ACC112 (cell line): ENCODE data around the gene PTPRM.

Source experiments
- H2AFZ ChIP-seq: fragments of 200-600 bp; sonication (generic); one replicate; pipeline ENCODE4 v1.6.0; 2017; ENCODE audit warnings: antibody characterized with exemption, low read length; ENCODE audit not compliant: unreplicated experiment
- H3K27ac ChIP-seq: fragments of 200-600 bp; sonication (generic); 2 replicates; pipeline ENCODE4 v1.5.1; 2014; ENCODE audit warnings: low read depth, mild to moderate bottlenecking, antibody characterized with exemption, low read length, moderate library complexity
- H3K27me3 ChIP-seq: fragments of 200-600 bp; sonication (generic); 2 replicates; pipeline ENCODE4 v1.6.1; 2014; ENCODE audit warnings: mild to moderate bottlenecking, antibody characterized with exemption, low read length, moderate library complexity, mixed read lengths; ENCODE audit not compliant: insufficient read depth
- H3K36me3 ChIP-seq: fragments of 200-600 bp; sonication (generic); 2 replicates; pipeline ENCODE4 v1.6.1; 2016; ENCODE audit warnings: mild to moderate bottlenecking, antibody characterized with exemption, low read length, moderate library complexity, mixed read lengths; ENCODE audit not compliant: insufficient read depth
- H3K4me1 ChIP-seq: fragments of 200-600 bp; sonication (generic); one replicate; pipeline ENCODE4 v1.6.1; 2016; ENCODE audit warnings: low read length, mixed read lengths; ENCODE audit not compliant: insufficient read depth, unreplicated experiment, control insufficient read depth
- H3K4me3 ChIP-seq: fragments of 200-600 bp; sonication (generic); 2 replicates; pipeline ENCODE4 v1.5.1; 2014; ENCODE audit warnings: mild to moderate bottlenecking, low read depth, low read length
- H3K79me2 ChIP-seq: fragments of 200-600 bp; sonication (generic); one replicate; pipeline ENCODE4 v1.6.0; 2016; ENCODE audit warnings: low read length; ENCODE audit not compliant: control insufficient read depth, unreplicated experiment, insufficient read depth

PTPRM gene

DNA sequence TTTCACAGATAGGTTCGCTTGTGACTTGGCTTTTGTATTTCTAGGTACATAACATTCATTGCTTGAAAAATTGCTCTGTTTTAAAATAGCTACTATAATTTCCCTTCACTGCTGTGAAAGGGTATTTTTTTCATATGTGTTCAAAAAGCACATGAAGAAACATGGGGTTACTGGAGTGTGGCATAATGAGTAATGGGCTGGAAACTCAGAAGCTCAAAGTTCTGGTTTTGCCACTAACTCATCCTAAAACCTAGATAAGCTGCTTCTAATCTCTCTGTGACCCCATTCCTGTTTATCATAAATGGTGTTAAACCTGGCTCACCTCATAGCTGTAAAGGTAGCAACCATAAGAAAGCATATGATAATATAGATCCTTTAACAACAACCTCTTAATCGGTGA is 319.3 kb downstream of the PTPRM start:
- H3K36me3 ChIP-seq = no peaks in the 10 kb centered on the region
- no peaks in the 10 kb centered on the region for H3K79me2 ChIP-seq
- H3K4me3 ChIP-seq = no peak overlapping the region
- no peaks in the 10 kb centered on the region for H3K4me1 ChIP-seq
- no peak overlapping the region for H2AFZ ChIP-seq
- H3K27ac ChIP-seq = no peak overlapping the region
- no peaks in the 10 kb centered on the region for H3K27me3 ChIP-seq

DNA sequence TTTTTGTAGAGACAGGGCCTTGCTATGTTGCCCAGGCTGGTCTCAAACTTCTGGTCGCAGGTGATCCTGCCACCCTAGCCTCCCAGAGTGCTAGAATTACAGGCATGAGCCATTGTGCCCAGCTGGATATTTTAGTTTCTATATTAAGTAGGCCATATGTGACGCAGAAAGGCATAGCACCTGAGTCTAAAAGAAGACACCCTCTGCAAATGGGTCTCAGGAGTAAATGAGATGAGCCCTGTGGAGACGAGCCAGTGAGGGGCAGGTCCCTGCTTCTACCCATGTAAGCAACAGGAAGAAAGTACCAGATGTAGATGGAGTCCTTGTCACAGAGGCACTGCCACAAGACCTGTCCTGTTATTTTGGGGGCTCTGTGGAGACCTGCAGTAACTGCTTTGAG is 322.4 kb downstream of the PTPRM start:
- H3K27ac ChIP-seq = no peak overlapping the region
- H3K36me3 ChIP-seq = no peaks in the 10 kb centered on the region; the same call in 1 of the 2 replicates
- H3K4me1 ChIP-seq = no peaks in the 10 kb centered on the region
- H3K4me3 ChIP-seq = no peak overlapping the region
- H2AFZ ChIP-seq = no peak overlapping the region
- H3K79me2 ChIP-seq = no peaks in the 10 kb centered on the region
- H3K27me3 ChIP-seq = no peaks in the 10 kb centered on the region

DNA sequence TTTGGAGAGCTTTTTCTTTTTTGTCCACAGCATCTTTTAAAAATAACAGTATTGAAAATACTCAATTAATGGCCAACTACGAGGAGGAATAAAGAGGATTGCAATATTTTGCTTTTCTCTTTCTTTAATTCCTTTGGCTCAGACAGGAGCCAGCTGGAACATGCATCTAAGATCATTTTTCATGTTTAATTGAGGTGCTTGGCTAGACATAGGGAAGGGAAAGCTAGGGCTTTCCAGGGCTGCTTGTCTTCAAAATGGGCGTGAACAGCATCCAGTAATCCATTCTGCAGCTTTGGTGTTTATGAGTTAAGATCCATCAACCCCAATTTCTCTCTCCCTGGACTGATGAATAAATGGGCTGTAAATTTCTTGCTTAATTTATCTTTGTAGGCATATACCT is 323.0 kb downstream of the PTPRM start:
- H3K4me3 ChIP-seq = no peak overlapping the region
- H3K79me2 ChIP-seq = no peaks in the 10 kb centered on the region
- H3K4me1 ChIP-seq = no peaks in the 10 kb centered on the region
- H3K27ac ChIP-seq = no peak overlapping the region
- H2AFZ ChIP-seq = no peak overlapping the region
- no peaks in the 10 kb centered on the region; the same call in 1 of the 2 replicates for H3K36me3 ChIP-seq
- H3K27me3 ChIP-seq = no peaks in the 10 kb centered on the region

DNA sequence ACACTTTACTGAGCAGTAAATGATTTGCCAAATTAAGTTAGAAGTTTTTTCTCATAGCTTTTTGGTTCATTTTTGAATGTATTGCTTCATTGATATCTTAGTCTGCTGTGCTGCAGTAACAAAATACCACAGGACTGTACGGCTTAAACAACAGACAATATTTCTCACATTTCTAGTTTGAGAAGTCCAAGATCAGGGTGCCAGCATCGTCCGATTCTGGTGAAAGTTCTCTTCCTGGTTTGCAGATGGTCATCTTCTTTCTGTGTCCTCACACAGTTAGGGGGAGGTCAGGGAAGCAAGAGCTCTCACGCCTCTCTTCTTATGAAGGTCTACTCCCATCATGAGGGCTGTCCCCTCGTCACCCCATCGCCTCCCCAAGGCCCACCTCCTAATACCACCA is 325.4 kb downstream of the PTPRM start:
- Histone ChIP-seq H2AFZ (no peak overlapping the region), H3K4me3 (no peak overlapping the region), H3K79me2 (no peaks in the 10 kb centered on the region), H3K36me3 (no peaks in the 10 kb centered on the region; the same call in 1 of the 2 replicates), H3K4me1 (no peaks in the 10 kb centered on the region), H3K27ac (no peak overlapping the region), H3K27me3 (no peaks in the 10 kb centered on the region)

DNA sequence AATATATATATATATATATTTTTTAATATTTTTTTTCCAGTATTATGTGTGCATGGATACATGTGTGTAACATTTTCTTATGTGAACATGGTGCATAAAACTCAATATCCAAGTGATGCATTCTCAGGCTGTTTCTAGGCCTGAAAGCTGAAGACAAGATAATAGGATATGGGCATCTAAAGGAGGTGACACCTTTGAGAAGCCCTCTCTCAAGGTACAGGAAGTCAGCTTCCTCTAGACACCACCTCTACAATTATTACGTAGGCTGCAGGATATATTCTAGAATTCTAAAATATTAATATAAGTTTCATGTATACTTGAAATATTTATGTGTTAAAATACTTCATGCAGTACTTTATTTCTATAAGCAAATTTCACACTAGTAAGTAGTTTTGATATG is 327.5 kb downstream of the PTPRM start:
- Histone ChIP-seq H3K27me3 (no peaks in the 10 kb centered on the region), H2AFZ (no peak overlapping the region), H3K79me2 (no peaks in the 10 kb centered on the region), H3K4me3 (no peak overlapping the region), H3K36me3 (no peaks in the 10 kb centered on the region; the same call in 1 of the 2 replicates), H3K27ac (no peak overlapping the region), H3K4me1 (no peaks in the 10 kb centered on the region)

DNA sequence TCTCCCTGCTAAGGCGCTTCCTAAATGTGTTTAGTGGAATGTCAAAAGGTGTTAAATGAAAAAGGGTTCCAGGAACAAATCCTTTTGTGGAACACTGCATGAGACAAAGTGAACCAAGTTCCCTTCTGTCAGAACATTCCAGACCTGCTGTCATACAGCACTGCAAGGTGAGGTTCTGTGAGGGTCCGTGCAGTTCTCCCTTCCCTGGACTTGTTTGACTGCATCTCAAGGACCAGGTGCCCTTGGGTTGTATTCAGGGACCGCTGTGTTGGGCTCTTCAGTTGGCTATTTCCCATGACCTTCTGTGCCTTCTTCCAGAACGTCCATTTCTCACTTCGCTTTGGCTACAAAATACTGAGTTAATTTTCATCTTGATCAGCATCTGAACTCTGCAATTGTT is 328.2 kb downstream of the PTPRM start:
- H2AFZ ChIP-seq = no peak overlapping the region
- no peaks in the 10 kb centered on the region; the same call in 1 of the 2 replicates for H3K36me3 ChIP-seq
- H3K27ac ChIP-seq = no peak overlapping the region
- H3K27me3 ChIP-seq = no peaks in the 10 kb centered on the region
- H3K79me2 ChIP-seq = no peaks in the 10 kb centered on the region
- no peak overlapping the region for H3K4me3 ChIP-seq
- no peaks in the 10 kb centered on the region for H3K4me1 ChIP-seq

DNA sequence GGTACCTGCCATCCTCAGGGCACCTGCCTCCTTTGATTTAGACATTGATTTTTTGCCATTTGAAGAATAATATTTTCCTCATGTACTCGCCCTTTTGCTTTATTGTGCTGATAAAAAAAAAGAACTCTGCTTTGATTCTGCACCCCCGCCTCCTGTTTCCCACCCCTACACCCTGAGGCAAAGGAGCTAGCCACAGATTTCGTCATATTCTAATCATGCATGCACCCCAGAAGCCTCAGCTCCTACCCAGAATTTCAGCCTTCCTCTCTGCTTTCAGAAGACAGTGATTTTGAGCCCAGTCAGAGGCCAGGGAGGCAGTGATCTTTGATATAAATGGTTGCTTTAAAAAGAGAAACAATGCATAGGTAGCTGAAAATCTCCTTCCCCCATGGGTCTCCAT is 329.0 kb downstream of the PTPRM start:
- H3K36me3 ChIP-seq = no peaks in the 10 kb centered on the region; the same call in 1 of the 2 replicates
- H2AFZ ChIP-seq = no peak overlapping the region
- no peaks in the 10 kb centered on the region for H3K79me2 ChIP-seq
- H3K4me1 ChIP-seq = no peaks in the 10 kb centered on the region
- no peak overlapping the region for H3K4me3 ChIP-seq
- H3K27ac ChIP-seq = no peak overlapping the region
- H3K27me3 ChIP-seq = no peaks in the 10 kb centered on the region

DNA sequence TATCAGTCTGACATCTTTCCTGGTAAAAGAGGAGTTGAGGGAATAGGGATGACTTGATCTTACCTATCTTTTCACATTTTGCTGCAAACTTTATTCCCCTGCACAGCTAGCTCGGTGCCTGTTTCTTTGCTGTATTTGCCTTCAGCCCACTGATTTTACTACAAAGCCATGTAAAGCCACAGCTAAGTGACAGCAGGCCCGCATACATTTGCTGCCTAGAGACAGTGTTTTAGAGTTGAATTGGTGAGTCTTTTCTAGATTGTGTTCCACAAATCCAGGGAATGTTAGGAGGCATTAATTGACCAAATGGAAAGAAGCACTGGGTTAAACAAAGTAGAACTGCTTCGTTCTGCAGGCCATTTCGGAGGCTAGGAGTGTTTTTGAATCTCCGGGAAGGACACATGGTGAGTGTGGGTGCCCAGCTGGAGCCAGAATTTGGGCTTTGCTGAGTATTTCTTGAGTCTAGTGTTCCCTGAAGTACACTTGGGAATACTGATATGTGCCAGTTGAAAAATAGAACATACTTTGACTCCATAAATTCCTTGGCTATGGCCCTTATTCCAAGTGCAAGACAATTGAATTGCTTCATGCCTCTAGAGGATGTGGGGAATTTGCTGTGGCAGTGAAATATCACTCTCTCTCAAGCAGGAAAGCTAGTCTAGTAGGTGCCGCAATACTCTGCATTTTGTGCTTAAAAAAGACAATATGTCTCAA is 329.8 kb downstream of the PTPRM start:
- H3K27ac ChIP-seq = no peak overlapping the region
- H3K4me1 ChIP-seq = peaks cover 4% of the 10 kb centered on the region
- H3K36me3 ChIP-seq = no peaks in the 10 kb centered on the region; the same call in 1 of the 2 replicates
- no peaks in the 10 kb centered on the region for H3K79me2 ChIP-seq
- no peak overlapping the region for H3K4me3 ChIP-seq
- no peaks in the 10 kb centered on the region for H3K27me3 ChIP-seq
- no peak overlapping the region for H2AFZ ChIP-seq

DNA sequence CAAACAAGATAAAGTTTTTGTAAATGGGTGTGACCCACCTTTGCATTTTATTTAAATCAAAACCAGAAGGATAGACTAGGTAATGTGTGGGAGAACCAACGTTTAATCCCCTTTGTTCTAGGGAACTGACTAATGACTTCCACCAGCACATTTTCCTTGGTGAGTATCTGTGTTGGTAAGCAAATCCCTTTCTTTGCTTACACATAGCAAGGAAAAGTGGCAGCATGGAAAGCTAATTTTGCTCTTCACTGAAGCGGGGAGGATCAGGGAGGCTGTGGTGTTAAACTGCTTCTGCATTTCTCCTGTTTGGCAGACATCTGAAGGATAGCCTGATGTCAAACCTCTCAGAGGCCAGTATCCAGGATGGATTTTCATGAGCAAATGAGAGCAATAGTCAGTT is 331.1 kb downstream of the PTPRM start:
- no peak overlapping the region for H3K27ac ChIP-seq
- H3K4me1 ChIP-seq = peaks cover 12% of the 10 kb centered on the region
- no peaks in the 10 kb centered on the region for H3K27me3 ChIP-seq
- no peak overlapping the region for H2AFZ ChIP-seq
- H3K79me2 ChIP-seq = no peaks in the 10 kb centered on the region
- H3K4me3 ChIP-seq = no peak overlapping the region
- no peaks in the 10 kb centered on the region for H3K36me3 ChIP-seq

DNA sequence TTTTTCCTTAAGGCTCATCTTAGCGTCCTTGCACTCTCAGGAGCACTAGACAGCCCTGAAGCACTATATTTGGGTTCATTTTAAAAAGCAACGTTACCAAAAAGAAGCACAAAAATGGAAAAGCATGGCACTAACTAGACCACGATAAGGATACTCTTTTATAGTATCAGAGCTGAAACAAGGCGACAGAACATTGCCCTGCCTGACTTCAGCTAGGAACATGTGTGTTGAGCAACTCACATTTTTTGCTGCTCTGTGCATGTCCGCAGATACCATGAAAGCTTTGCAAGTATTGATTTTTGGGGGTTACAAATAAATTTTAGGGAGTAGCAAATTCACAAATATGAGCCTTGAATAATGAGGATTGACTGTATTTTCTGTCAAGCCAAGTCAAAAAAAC is 332.0 kb downstream of the PTPRM start:
- H2AFZ ChIP-seq = no peak overlapping the region
- H3K4me3 ChIP-seq = no peak overlapping the region
- H3K27ac ChIP-seq = no peak overlapping the region
- no peaks in the 10 kb centered on the region for H3K36me3 ChIP-seq
- H3K79me2 ChIP-seq = no peaks in the 10 kb centered on the region
- H3K4me1 ChIP-seq = peaks cover 16% of the 10 kb centered on the region
- H3K27me3 ChIP-seq = no peaks in the 10 kb centered on the region

DNA sequence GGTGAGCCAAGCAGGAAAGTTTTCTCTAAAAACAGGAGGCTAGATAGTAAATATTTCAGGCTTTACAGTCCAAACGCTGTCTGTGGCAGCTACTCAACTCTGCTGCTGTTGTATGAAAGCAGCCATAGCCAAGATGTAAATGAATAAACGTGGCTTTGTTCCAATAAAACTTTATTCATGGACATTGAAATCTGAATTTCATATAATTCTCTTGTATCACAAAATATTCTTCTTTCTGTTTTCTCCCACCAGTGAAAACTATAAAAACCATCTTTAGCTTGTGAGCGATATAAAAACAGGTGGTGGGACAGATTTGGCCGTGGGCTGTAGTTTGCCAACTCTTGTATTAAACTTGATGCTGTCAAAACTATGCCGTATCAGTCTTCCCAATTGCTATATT is 333.0 kb downstream of the PTPRM start:
- no peaks in the 10 kb centered on the region for H3K27me3 ChIP-seq
- peaks cover 22% of the 10 kb centered on the region for H3K4me1 ChIP-seq
- no peaks in the 10 kb centered on the region for H3K36me3 ChIP-seq
- no peak overlapping the region for H2AFZ ChIP-seq
- no peak overlapping the region for H3K27ac ChIP-seq
- H3K4me3 ChIP-seq = no peak overlapping the region
- no peaks in the 10 kb centered on the region for H3K79me2 ChIP-seq
